COLO829 (cell line): ENCODE measurements around the gene ZNF618.

Experiments
- DNase-seq: peaks from one replicate; pipeline ENCODE4 v3.0.0; 2012; ENCODE audit warnings: low spot score

ZNF618 gene

DNA sequence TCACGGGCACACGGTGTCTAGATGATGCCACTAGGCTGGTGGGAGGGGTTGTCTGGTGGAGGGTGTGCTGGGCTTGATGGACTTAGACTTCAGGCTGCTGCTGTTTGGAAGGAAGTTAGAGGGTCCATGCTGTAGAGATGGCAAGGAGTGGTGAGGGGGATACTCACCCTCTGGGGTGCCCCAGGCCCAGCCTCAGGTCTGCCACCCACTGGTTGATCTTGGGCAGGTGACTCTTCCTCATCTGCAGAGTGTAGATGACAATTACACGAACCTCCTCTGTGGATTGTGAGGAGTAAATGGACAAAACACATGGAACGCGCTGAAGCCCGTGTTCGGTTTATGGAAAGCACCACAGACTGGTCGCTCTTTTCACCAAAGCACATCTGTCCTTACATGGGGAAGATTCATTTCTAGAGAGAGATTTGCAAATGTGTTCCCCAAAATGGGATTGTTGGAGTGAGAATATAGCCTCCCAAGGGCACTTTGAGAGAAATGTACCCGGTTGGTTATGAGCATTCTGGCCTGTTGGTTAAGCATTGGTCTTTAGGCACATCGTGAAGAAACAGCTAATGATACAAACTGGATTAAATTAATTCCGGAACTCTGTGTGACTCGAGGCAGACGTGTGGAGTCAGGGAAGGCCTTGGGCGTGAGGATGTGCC, 58.2 kb downstream of the ZNF618 start:
- no peak for DNase-seq

DNA sequence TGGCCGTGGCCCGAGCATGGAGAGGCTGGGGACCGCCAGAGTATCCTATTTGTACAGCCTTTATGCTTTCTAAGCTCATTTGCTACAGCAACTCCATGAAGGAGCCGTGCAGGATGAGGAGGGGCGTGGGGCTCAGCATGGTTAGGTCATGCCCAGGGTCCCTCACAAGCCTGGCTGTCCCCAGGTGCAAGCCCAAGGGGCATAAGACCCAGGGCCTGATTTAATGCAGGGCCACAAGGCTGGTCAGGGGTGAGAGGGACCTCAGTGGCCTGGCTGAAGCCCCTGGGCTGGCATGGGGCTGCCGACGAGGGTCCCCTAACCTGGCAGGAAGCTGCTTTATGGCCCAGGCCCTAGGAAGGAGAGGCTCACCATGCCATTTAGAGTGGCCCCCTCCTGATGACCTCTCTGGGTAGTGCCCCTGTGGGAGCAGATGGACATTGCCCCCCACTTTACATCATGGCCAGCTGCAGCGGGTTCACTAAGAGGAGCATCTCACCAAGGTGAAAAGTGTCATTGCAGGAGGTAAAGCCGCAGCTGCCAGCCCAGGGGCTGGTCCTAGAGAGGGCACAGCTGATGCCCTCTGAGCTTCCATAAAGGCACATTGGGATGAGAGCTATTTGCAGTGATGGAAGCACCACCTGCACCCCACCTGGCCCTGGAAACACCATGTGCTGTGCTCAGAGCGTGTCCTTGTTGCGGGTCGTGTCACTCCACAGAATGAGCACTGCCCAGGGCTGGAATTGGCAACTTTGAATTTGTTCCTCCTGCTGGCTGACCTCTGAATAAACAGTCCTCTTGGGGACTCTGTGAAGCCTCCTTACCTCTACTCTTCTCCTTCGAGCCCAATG, 58.9 kb downstream of the ZNF618 start:
- no peak for DNase-seq

DNA sequence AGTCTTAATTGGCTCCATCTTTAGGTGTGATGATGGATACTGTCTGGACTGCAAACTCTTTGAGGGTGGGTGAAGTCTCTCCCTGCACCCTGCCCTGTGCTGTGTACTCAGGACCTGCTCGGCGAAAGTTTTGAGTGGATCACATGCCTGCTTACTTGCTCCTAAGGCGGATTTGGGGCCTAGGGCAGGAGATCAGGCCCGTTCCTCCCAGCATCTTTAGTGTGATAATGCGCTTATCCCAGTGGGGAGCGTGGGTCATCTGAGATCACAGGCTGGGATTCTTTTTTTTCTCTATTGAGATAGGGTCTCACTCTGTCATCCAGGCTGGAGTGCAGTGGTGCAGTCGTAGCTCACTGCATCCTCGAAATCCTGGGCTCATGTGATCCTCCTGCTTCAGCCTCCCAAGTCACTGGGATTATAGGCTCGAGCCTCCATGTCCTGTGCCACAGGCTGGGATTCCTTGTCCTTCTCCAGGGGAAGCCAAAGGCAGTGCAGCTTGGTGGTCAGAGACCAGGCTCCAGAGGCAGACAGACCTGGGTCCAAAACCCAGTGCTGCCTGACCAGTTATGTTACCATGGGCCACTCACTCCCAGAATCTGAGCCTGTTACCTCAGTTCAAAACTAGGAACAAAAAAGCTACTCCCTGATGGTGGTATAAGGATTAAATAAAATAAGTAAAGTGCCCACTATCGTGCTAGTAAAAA, 59.7 kb downstream of the ZNF618 start:
- no peak for DNase-seq

DNA sequence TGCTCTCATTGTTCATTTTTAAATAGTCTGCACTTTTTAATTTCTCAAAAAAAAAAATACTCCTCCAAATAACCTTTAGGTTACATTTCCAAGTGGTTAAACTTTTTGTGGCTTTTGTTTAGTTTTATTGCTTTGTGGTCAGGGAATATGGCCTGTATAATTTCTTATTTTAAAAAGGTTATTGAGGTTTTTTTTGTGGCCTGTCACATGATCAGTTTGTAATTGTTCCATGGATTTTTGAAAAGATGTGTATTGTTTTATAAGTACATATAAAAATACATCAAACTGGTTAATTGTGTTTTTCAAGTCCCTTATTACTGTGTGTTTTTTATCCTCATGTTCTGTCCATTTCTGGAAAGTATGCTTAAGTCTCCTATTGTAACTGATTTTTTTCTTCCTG, 64.0 kb downstream of the ZNF618 start:
- peak; percentile 56 for DNase-seq

DNA sequence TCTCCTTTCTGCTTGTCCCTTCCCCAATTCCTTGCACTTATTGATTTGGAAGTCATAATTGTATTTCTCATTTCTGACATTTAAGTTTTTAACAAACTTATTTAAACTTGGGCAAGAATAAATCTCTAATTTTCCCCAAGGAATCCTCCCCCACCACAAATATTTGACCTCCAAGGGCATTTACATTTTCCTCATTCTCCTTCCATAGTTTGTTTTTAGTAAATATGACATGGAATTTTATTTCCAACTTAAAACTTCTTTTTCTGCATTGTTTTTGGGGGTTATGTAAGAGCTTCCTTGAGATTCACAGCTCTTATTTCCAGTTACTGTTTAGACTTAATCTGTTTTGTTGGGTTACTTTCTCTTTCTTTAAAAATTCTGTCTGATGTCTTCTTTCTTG, 64.9 kb downstream of the ZNF618 start:
- no peak for DNase-seq

DNA sequence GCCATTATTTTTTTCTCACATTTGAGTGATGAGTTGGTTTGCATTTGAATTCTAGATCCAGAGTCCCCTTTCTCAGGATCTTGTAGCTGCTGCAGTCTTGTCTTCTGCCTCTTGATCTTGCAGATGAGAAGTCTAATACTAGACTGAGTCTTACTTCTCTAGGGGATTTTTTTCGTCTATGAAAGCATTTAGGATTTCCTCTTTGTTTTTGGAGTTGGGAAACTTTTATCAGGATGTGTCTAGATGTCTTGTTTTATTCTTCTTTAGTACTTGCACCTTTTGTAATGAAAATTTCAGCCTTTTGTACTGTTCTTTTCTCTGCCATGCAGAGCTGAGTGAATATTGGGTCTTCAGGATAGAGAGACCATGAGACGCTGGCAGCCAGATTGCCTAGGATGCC, 65.4 kb downstream of the ZNF618 start:
- DNase-seq: no peak

DNA sequence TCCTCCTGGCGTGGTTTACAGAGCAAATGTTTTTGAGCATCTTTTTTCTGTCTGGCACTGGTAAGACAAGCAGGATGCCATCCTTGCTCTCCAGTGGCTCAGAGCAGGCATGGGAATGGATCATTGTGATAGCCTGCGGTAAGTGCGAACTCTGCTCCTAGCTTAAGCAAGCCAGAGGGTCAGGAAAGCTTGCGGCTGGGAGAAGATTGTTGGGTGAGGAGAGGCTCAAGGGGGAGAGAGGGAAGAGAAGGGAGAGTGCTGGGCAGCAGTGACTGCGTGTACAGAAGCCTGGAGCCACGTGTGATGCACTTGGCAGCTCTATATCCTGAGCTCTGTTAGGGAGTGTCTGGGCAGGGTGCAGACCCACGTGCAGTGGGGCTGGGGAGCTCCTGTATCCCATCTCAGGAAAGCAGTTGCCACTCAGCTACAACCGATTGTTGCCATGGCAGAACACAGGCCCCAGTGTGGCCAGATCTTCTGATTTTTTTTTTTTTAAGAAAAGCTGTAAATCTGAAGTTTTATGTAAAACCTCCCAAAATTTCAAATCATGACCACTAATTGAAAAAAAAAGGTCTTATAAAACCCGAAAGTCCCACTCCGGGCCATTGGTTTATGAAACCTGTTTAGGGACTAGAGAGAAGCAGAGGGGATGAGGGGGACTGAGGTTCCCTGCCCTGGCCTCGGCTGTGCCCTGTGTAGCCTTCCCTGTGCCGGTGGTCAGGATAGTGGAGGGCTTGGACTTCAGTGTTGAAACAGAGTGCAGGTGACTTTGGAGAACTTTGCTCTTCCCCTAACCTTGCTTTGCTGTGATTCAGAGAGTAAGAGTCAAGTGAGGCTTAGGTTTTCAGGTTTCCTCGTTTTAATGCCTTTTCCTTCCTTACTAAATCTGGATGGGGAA, 67.3 kb downstream of the ZNF618 start:
- no peak for DNase-seq

DNA sequence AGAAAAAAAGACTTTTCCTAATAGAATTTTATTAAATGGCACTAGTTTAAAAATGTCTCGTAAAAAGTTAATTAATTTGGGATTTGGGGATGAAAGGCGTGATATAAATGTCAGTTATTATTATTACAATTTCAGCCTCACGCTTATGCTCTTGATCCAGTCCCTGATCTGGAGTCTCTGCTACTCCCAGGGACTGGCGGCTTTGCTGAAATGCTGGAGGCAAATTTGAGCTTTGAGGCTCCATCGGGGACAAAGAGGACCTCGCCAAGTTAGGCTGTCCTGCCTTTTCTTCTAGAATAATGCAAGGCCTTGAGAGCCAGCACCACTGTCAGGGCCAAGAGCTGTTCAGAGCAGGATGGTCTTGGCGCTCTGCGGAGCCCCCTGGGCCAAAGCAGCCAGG, 69.7 kb downstream of the ZNF618 start:
- no peak for DNase-seq

DNA sequence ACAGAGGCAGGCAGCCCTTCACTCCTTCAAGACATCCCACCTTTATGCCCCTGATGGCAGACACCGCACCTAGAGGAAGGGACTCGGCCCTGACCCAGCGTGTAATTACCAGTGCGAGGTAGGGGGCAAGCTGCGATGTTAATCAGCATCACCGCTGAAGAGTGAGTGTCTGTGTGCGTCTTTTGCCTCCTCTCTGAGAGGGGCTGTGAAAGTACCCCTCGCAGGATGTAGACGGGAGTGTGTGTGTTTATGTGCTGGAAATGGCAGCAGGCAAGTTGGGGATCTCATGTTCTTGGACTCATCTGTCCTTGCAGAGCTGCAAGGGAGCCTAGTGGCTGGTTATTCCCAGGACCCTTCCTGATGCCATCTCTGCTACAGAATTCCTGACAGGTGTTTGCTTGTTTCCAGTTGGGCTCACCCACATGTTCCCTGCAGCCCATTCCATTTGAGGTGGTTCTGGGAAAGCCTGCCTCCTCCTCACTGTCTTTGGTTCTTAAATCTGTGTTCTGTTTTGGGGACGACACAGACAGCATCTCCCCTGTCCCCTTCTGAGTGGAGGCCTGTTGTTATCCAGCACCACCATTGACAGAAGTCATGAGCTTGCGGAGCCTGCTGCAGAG, 70.5 kb downstream of the ZNF618 start:
- DNase-seq: no peak

DNA sequence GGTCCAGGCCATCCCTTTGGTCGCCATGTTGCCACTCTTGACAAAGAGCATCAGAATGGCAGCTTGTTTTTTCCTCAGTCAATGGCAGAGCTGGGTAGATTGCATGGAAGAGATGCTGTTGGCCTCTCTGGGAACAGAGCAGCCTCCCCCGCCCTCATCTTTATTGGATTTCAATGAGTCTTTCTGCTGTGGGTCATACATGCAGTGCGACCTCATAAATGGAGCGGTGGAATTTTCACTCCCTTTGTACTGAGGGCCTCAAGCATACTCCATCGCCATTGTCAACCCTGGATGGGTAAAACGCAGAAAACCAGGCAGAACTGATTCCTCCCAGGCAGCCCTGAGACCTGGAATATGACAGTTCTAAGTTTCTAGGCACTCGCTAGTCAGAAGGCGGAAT, 71.8 kb downstream of the ZNF618 start:
- DNase-seq: no peak

DNA sequence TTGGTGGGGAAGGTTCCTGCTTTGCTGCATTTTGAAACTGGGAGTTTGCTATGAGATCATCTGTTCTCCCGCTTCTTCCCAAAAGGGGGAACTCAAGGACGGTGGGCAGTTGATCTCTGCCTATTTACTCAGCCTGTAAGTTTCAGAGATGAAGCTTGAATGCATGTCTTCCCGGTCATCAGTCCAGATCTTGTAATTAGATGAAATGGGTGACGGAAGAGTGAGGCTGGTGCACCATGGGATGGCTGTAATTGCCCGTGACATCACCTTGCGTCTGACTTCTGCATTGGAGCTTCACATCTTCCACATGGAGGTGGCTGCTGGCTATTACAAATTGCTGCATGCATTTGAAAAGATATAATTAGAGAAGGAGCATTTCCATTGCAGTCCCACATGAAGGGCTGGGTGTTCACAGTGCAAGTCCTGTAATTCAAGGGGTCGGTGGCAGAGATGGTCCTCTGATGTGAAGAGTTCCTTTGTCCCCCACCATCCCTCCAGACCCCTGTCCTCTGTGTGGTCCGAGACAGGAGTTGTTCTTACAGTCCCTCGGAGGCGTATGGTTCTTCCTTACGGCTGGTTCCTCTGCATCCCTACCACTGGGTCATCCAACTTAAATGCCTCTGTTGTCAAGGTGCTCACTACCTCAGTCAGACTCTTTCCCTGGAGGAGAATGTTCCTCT, 72.9 kb downstream of the ZNF618 start:
- DNase-seq: no peak

DNA sequence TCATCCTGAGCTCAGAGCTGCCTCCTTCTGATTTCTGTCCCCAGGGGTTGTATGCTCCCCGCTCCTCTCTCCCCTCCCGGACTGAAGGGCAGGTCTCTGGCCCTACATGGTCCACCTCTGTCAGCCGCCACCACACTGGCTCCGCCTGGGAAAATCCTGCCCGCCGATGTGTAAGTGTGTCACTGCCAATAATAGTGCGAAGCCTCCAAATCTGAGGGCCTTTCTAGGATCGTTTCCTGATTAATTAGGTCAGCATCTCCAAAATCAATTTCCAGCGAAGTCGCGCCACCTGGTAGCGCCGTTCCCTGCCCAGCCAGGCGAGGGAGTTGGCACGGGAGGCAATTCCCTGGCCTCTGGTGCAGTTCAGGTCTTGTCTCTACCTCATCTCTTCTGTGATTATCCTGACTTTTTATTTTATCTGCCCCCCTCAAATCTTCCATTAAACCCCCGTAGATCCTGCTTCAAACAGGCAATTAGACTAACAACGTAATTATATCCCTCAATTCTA, 73.5 kb downstream of the ZNF618 start:
- DNase-seq: no peak

DNA sequence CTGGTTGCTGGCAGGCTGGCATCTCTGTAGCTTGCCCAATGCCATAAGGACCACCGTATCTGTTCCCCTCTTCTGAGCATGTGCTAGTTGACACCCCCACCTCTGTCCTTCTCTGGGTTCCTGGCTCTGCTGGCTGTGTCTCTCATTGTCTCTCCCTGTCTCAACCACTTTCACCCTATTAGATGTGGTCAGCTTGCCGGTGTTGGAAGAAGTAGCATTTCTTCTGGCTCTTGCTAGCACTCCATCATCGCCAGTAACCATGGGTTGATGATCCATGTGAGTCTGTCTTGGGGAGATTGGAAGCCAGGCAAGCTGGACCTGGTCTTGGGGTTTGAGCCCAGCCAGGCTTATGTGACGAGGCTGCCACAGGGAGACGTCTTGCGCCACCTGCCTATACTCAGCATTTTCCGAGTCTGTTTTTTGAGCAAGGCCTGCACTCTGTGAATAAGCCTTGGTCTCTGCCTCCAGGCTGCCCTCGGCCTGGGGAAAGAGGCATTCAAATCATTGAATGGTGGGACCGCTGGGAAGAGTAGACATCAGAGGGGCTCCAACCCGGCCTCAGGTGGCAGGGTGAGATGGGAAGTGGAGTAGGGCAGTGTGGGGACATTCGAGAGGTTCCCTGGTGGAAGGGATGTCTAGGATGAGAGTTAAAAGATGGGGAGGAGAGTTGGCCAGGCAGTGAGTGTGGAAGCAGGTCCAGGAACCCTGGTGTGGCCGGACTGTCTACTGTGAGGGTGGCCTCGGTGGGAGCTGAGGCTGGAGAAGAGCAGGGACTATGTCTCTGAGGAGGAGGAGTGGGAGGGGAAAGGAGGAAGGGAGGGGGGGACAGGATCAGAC, 74.3 kb downstream of the ZNF618 start:
- no peak for DNase-seq

DNA sequence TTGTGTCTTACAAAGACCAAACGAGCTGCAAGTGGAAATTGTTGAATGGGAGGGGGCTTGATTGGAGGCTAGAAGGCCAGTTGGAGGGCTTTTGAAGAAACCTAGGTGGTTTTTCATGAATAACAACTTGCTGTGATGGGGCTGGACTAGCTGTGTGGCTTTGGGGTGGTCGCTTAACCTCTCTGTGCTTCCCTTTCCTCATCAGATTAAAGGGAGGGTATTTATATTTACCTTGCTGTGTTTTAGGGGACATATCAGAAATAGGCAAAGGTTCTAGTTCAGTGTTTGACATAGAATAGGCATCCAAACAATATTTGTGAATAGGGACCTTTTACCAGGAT, 74.9 kb downstream of the ZNF618 start:
- no peak for DNase-seq

DNA sequence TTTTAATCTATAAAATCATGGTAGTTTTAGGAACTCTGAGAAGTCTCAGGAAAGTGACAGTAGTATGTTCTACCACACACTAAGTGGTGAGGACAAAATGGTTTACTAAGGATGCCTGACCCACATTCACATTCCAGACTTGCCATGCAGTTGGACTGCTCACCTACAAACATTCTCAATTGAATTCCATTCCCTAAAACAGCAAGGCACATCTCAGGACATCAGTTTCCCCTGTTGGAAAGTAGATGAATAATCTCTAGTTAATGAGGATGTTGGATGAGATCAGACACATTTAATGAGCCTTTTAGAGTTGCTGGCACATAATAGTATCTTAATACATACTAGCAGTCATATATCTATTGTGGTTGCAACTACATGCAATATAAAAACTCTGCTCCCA, 76.6 kb downstream of the ZNF618 start:
- no peak for DNase-seq

DNA sequence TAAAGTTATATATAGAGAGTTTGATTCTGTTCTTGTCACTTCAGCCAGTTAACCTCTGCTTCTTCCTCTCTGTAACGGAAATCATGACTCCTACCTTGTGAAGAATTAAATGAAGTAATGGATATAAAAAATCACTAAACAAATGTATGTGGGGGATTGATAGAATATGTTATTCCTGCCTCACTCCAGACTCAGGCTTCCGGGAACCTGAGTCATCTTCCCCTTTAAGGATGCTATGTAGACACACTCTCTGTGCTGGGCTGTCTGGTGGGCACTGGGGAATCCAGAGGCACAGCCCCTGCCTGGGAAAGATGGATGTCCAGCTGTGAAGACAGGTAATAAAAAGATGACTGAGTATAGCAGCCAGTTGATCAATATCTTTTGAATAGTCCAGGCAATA, 77.4 kb downstream of the ZNF618 start:
- DNase-seq: no peak

DNA sequence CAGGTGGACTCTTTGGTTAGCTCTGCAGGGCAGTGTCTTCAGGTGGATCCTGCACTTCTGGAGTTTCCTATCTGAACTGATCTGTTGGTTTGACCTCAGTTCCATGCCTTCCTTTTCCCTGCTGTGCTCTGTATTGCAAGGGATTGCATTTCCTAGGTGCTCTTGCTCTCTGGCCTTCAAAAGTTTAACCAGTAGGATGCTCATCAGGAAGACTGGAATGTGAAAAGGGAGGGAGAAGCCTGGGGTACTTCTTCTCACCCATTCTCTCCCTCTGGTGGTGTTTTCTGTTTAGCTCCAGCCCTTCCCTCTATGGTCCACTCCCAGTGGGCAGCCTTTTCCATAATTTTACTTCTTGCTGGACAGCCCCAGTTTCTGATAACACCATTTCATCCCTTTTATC, 78.5 kb downstream of the ZNF618 start:
- DNase-seq: no peak

DNA sequence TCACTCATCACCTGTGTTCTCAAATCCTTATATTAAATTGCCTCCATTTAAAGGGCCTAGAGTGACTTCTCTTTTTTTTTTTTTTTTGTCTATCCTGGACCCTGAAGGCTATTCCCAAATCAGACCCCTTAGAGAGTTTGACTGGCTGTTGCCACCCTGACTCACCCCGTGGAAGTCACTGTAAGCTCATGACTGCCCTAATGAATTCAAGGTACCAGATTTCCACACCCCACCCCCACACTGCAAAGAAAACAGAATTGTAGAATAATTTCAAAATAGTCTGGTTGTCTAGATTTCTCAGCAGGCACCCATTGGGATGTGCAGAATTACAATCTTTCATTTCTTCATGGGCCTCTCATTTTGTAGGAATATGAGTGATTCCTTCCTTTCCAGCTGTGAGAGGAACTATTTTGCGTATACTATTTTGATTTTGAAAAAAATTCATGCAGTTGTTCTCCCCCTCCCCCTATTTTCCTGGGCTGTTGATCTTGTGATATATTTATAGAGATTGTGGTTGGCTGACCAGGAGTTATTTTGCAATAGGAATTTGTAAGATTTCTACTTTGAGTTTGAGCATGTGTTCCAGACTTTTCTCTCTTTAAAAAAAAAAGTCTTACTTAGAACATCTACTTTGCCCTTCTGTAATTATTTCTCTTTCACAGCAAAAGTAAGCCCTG, 79.1 kb downstream of the ZNF618 start:
- DNase-seq: no peak

DNA sequence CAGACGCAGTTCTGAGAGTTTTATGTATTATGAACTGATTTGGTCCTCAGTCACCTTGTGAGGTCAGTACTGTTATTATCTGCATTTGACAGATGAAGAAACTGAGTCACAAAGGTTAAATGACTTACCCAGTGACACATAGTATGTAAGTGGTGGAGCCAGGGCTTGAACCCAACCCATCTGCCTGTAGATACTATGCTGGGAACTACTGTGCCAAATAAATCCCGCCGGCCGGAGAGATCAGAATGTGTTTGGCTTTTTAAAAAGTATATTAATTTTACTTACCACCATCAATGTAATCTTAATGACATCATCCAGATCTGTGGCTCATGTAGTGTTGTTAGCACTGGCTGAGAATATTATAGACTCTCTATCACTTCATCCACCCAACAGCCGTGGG, 80.8 kb downstream of the ZNF618 start:
- no peak for DNase-seq

DNA sequence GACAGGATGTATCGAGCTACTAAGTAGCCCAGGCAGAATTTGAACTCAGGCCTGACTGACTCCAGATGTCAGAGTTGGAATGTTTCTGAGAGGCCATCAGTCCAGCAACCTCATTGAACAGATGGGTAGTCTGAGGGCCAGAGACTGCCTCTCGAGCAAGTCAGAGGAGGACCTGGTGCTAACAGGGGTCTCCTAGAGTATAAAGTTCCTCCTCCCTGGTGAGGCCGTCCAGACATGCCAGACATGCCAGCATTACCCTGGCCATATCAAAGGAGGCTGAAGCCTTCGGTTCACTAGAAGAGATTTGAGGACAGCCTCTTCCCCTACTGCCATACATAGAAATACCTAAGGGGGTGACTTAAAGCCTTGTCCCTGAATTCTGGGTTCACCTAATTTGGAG, 81.2 kb downstream of the ZNF618 start:
- DNase-seq: no peak
